HCT116 (cell line): ENCODE data around the gene LMNTD2. TPM values are rescaled to one million over a fixed set of nuclear protein-coding genes. Genes with fewer than 3 reads are reported as not detected.

Experiments
- ATAC-seq: fragments of 200-7000 bp; cut with Tn5 transposase; 2 replicates; pipeline ENCODE4 v1.9.1; 2020; ENCODE audit warnings: mild to moderate bottlenecking, moderate library complexity
- BruUV-seq: library from RNA; stranded (reverse); fragments of 400-500 nt; replicated peaks from 2 replicates; lab custom pipeline; 2021; lab: Mats Ljungman, UMichigan
- CTCF ChIA-PET: fragments of 300-600 bp; sonication (Branson Sonifier 250); formaldehyde crosslinking; loops from one replicate; lab custom pipeline; 2021; ENCODE audit warnings: antibody characterized with exemption; lab: Charles Lee
- POLR2A ChIA-PET: fragments of 300-600, 350-600 bp; sonication (Branson Sonifier 250); formaldehyde crosslinking; loops from one replicate; lab custom pipeline; 2021; ENCODE audit warnings: antibody characterized with exemption; lab: Charles Lee
- RAD21 ChIA-PET, 2 experiments: fragments of 300-600 bp; sonication (Branson Sonifier 250); formaldehyde crosslinking; loops; one replicate each; lab custom pipeline; 2023; ENCODE audit warnings: low total read pairs in 2 of 2; ENCODE audit not compliant: uncharacterized antibody in 2 of 2, unreplicated experiment in 2 of 2, low non-redundant PET in 1 of 2; lab: Charles Lee
- DNase-seq: peaks from one replicate; pipeline ENCODE4 v3.0.0-alpha.2; 2010; ENCODE audit warnings: low read depth, low spot score
- H2AFZ ChIP-seq: fragments of 200-600 bp; shearing (Covaris generic), sonication (generic); 2 replicates; pipeline ENCODE4 v1.6.1; 2017; ENCODE audit warnings: low read depth, mixed run types, mixed read lengths, antibody characterized with exemption, low read length; ENCODE audit not compliant: poor library complexity, severe bottlenecking
- H3K27ac ChIP-seq: 2 replicates; pipeline ENCODE4 v1.5.1; 2012; ENCODE audit warnings: low read depth, low read length
- H3K27me3 ChIP-seq: fragments of 200-600 bp; sonication (generic); 2 replicates; pipeline ENCODE4 v1.6.1; 2016; ENCODE audit warnings: mixed run types, low read length, mixed read lengths; ENCODE audit not compliant: insufficient read depth
- H3K36me3 ChIP-seq, 2 experiments: fragments of 200-500 bp in 1 of 2; fragments of 200-600 bp in 1 of 2; sonication (Bioruptor generic) in 1 of 2; sonication (generic) in 1 of 2; 2 replicates each; pipeline versions ENCODE4 v1.5.1 to v1.6.1; 2014 to 2016; ENCODE audit warnings: low read length in 2 of 2, inconsistent platforms in 1 of 2, mixed read lengths in 1 of 2, mixed run types in 1 of 2; ENCODE audit not compliant: insufficient read depth in 2 of 2, control insufficient read depth in 1 of 2
- H3K4me1 ChIP-seq, 2 experiments: fragments of 200-600 bp in 1 of 2; sonication (generic) in 1 of 2; 2 replicates each; pipeline versions ENCODE4 v1.5.1 to v1.6.1; 2012 to 2017; ENCODE audit warnings: low read length in 2 of 2, inconsistent platforms in 1 of 2, mild to moderate bottlenecking in 1 of 2, mixed read lengths in 1 of 2, mixed run types in 1 of 2, moderate library complexity in 1 of 2; ENCODE audit not compliant: insufficient read depth in 2 of 2, control insufficient read depth in 1 of 2
- H3K4me2 ChIP-seq: fragments of 200-600 bp; sonication (generic); 2 replicates; pipeline ENCODE4 v1.6.1; 2017; ENCODE audit warnings: mixed run types, low read length, mixed read lengths
- H3K4me3 ChIP-seq, 2 experiments: fragments of 200-600 bp in 1 of 2; sonication (generic) in 1 of 2; replicated peaks in 1 of 2; 2 replicates each; pipeline ENCODE4 v1.5.1; 2011 to 2016; ENCODE audit warnings: low read length in 2 of 2, control low read depth in 1 of 2, low read depth in 1 of 2, mild to moderate bottlenecking in 1 of 2, mixed read lengths in 1 of 2, mixed run types in 1 of 2
- H3K79me2 ChIP-seq: fragments of 200-600 bp; sonication (generic); 2 replicates; pipeline ENCODE4 v1.6.1; 2017; ENCODE audit warnings: mild to moderate bottlenecking, mixed run types, low read length, moderate library complexity, mixed read lengths; ENCODE audit not compliant: insufficient read depth
- H3K9ac ChIP-seq: fragments of 200-600 bp; sonication (generic); 2 replicates; pipeline ENCODE4 v1.6.1; 2016; ENCODE audit warnings: low read length, mixed read lengths
- H3K9me2 ChIP-seq: fragments of 200-600 bp; sonication (generic), shearing (Covaris generic); 2 replicates; pipeline ENCODE4 v1.6.1; 2017; ENCODE audit warnings: mixed run types, mild to moderate bottlenecking, moderate library complexity; ENCODE audit not compliant: insufficient read depth
- H3K9me3 ChIP-seq, 2 experiments: fragments of 200-500 bp in 1 of 2; fragments of 200-600 bp in 1 of 2; sonication (Bioruptor generic) in 1 of 2; sonication (generic) in 1 of 2; 2 replicates each; pipeline ENCODE4 v1.6.1; 2014 to 2017; ENCODE audit warnings: low read length in 2 of 2, mixed read lengths in 2 of 2, inconsistent platforms in 1 of 2, low read depth in 1 of 2, mild to moderate bottlenecking in 1 of 2, mixed run types in 1 of 2, moderate library complexity in 1 of 2; ENCODE audit not compliant: control insufficient read depth in 1 of 2, insufficient read depth in 1 of 2
- H4K20me1 ChIP-seq: fragments of 200-600 bp; sonication (generic), shearing (Covaris generic); 2 replicates; pipeline ENCODE4 v1.6.1; 2017; ENCODE audit warnings: mixed run types, mild to moderate bottlenecking, moderate library complexity; ENCODE audit not compliant: insufficient read depth
- EGR1 ChIP-seq: IDR thresholded peaks from 2 replicates; pipeline ENCODE4 v1.6.1; 2012; ENCODE audit warnings: low read depth
- ELF1 ChIP-seq: IDR thresholded peaks from 2 replicates; pipeline ENCODE4 v1.6.1; 2012; ENCODE audit warnings: low read depth, borderline replicate concordance
- EZH2 ChIP-seq: fragments of 200-600 bp; sonication (generic); IDR thresholded peaks from 2 replicates; pipeline ENCODE4 v1.6.1; 2017; ENCODE audit warnings: antibody characterized with exemption, mixed run types
- EZH2phosphoT487 ChIP-seq: fragments of 200-600 bp; IDR thresholded peaks from 2 replicates; pipeline ENCODE4 v1.6.1; 2018; ENCODE audit warnings: antibody characterized with exemption, borderline replicate concordance
- POLR2A ChIP-seq: IDR thresholded peaks from 2 replicates; pipeline ENCODE4 v1.7.0; 2011; ENCODE audit warnings: borderline replicate concordance; ENCODE audit not compliant: insufficient read depth, insufficient read length; ENCODE audit errors: extremely low read depth
- POLR2AphosphoS5 ChIP-seq: IDR thresholded peaks from 2 replicates; pipeline ENCODE4 v1.6.1; 2011; ENCODE audit warnings: mild to moderate bottlenecking, low read depth, low read length, moderate library complexity
- SIN3A ChIP-seq: IDR thresholded peaks from 2 replicates; pipeline ENCODE4 v1.6.1; 2012; ENCODE audit warnings: low read depth
- SP1 ChIP-seq: IDR thresholded peaks from 2 replicates; pipeline ENCODE4 v1.6.1; 2012; ENCODE audit warnings: low read depth
- SRF ChIP-seq: IDR thresholded peaks from 2 replicates; pipeline ENCODE4 v1.6.1; 2012; ENCODE audit warnings: low read depth
- TCF7L2 ChIP-seq: IDR thresholded peaks from 2 replicates; pipeline ENCODE4 v1.7.0; 2011; ENCODE audit warnings: borderline replicate concordance, inconsistent platforms; ENCODE audit not compliant: insufficient read depth, insufficient read length; ENCODE audit errors: extremely low read depth
- YY1 ChIP-seq: IDR thresholded peaks from 2 replicates; pipeline ENCODE4 v1.6.1; 2011; ENCODE audit warnings: low read length, low read depth, moderate library complexity, mild to moderate bottlenecking; ENCODE audit not compliant: insufficient replicate concordance; ENCODE audit errors: extremely low read depth
- ZFX ChIP-seq: fragments of 450-650 bp; IDR thresholded peaks from 2 replicates; pipeline ENCODE4 v1.6.1; 2017
- intact Hi-C: fragments of 100-400 bp; cut with micrococcal nuclease; formaldehyde crosslinking; loops from 2 replicates; pipeline ENCODE4 v1.10.0; 2022
- total RNA-seq: library from RNA; stranded (reverse); gene quantifications from one replicate; pipeline ENCODE4 v1.2.1, GENCODE V29; 2021; ENCODE audit not compliant: unreplicated experiment
- TF ChIP-seq, protein P1 (sequence below): IDR thresholded peaks from 2 replicates; pipeline ENCODE4 v1.6.1; 2012
- TF ChIP-seq, protein P2 (sequence below), 3 experiments: fragments of 200-600 bp in 1 of 3; sonication (generic) in 1 of 3; IDR thresholded peaks in 2 of 3; conservative IDR thresholded peaks in 1 of 3; 2 replicates each; pipeline ENCODE4 v1.5.1; 2012 to 2017; ENCODE audit warnings: low read depth in 2 of 3, low read length in 2 of 3, antibody characterized with exemption in 1 of 3, borderline replicate concordance in 1 of 3, control low read depth in 1 of 3, mild to moderate bottlenecking in 1 of 3, mixed read lengths in 1 of 3, mixed run types in 1 of 3, moderate library complexity in 1 of 3; ENCODE audit not compliant: insufficient read depth in 1 of 3
- TF ChIP-seq, protein P3 (sequence below): IDR thresholded peaks from 2 replicates; pipeline ENCODE4 v1.6.1; 2012; ENCODE audit warnings: low read depth

Gene LMNTD2
- total RNA-seq, 1 experiment from 2014 or later, result 9.5 TPM

DNA sequence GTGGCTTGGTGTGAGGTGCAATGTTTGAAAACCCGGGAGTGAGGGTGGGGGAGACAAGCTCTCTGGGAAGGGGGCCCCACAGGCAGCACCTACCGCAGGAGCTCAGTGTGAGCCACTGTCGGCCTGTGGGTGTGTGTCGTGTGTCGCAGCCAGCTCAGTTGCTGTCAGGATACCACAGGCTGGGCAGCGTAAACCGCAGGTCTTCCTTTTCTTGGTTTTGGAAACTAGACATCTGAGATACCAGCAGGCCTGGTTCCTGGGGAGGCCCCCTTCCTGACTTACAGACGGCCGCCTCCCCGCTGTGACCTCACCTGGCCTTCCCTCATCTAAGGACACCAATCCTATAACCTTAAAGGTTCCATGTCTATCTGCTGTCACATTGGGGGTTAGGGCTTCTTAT is 35.8 kb upstream of the LMNTD2 start (continued):
- TF ChIP-seq, protein P1, sequence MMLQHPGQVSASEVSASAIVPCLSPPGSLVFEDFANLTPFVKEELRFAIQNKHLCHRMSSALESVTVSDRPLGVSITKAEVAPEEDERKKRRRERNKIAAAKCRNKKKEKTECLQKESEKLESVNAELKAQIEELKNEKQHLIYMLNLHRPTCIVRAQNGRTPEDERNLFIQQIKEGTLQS, result no peak
- TF ChIP-seq EZH2 (no peak), SRF (no peak), EGR1 (no peak), ZFX (no peak), POLR2AphosphoS5 (no peak)
- TF ChIP-seq, protein P2, sequence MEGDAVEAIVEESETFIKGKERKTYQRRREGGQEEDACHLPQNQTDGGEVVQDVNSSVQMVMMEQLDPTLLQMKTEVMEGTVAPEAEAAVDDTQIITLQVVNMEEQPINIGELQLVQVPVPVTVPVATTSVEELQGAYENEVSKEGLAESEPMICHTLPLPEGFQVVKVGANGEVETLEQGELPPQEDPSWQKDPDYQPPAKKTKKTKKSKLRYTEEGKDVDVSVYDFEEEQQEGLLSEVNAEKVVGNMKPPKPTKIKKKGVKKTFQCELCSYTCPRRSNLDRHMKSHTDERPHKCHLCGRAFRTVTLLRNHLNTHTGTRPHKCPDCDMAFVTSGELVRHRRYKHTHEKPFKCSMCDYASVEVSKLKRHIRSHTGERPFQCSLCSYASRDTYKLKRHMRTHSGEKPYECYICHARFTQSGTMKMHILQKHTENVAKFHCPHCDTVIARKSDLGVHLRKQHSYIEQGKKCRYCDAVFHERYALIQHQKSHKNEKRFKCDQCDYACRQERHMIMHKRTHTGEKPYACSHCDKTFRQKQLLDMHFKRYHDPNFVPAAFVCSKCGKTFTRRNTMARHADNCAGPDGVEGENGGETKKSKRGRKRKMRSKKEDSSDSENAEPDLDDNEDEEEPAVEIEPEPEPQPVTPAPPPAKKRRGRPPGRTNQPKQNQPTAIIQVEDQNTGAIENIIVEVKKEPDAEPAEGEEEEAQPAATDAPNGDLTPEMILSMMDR (IDR thresholded peaks at IDR 0.05 in 2 of 3, conservative IDR thresholded peaks at IDR 0.05 in 1 of 3; ENCODE audit: borderline replicate concordance in 1 of 3, insufficient read depth in 1 of 3, low read depth in 2 of 3, low read length in 2 of 3), result no peak

DNA sequence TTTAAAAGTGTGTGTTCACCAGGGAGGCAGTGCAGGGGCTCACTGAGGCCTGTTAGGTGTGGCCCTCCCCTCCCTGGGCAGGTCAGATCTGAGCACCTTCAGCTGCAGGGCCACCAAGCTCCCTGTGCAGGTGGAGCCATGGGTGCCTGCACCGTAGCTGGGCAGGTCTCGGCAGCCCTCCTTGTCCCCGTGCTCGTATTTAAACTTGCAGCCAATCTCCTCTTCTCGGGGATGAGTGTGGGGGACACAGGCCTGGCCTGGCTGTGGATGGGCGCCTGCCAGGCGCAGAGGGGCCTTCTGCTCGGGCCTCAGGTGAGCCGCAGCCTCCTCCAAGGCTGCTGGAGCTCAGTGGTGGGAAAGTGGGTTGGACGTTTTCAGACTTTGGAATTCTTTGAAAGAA is 34.9 kb upstream of the LMNTD2 start:
- 0 out of 2 replicates have a peak overlapping the region, but pooled peaks have one; percentile 29 for H3K27ac ChIP-seq
- H3K9me3 ChIP-seq, result no peaks in the 10 kb centered on the region
- no peaks in the 10 kb centered on the region for H4K20me1 ChIP-seq
- H3K4me3 ChIP-seq, result no peak overlapping the region
- no peak for TF ChIP-seq ELF1
- TF ChIP-seq SP1, result no peak
- TF ChIP-seq SIN3A, result no peak
- TF ChIP-seq TCF7L2, result no peak
- no peak for TF ChIP-seq YY1
- no peak for TF ChIP-seq POLR2A
- TF ChIP-seq, protein P2 (IDR thresholded peaks at IDR 0.05 in 2 of 3, conservative IDR thresholded peaks at IDR 0.05 in 1 of 3; ENCODE audit: borderline replicate concordance in 1 of 3, insufficient read depth in 1 of 3, low read depth in 2 of 3, low read length in 2 of 3), result no peak
- no peak for TF ChIP-seq ZFX
- no peak for TF ChIP-seq EZH2phosphoT487
- TF ChIP-seq, protein P3, sequence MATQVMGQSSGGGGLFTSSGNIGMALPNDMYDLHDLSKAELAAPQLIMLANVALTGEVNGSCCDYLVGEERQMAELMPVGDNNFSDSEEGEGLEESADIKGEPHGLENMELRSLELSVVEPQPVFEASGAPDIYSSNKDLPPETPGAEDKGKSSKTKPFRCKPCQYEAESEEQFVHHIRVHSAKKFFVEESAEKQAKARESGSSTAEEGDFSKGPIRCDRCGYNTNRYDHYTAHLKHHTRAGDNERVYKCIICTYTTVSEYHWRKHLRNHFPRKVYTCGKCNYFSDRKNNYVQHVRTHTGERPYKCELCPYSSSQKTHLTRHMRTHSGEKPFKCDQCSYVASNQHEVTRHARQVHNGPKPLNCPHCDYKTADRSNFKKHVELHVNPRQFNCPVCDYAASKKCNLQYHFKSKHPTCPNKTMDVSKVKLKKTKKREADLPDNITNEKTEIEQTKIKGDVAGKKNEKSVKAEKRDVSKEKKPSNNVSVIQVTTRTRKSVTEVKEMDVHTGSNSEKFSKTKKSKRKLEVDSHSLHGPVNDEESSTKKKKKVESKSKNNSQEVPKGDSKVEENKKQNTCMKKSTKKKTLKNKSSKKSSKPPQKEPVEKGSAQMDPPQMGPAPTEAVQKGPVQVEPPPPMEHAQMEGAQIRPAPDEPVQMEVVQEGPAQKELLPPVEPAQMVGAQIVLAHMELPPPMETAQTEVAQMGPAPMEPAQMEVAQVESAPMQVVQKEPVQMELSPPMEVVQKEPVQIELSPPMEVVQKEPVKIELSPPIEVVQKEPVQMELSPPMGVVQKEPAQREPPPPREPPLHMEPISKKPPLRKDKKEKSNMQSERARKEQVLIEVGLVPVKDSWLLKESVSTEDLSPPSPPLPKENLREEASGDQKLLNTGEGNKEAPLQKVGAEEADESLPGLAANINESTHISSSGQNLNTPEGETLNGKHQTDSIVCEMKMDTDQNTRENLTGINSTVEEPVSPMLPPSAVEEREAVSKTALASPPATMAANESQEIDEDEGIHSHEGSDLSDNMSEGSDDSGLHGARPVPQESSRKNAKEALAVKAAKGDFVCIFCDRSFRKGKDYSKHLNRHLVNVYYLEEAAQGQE, result no peak
- H3K27me3 ChIP-seq, result no peaks in the 10 kb centered on the region
- H3K9ac ChIP-seq, result no peak overlapping the region
- POLR2A ChIA-PET, result no interaction called here
- H3K4me1 ChIP-seq, result peaks cover 0 to 8% of the 10 kb centered on the region in 2 experiments; a peak in 2 of 4 replicates
- no peaks in the 10 kb centered on the region for H3K9me2 ChIP-seq
- intact Hi-C loops, result no loop called here
- no TSS peak for BruUV-seq
- ATAC-seq (no peak), DNase-seq (no peak)
- no peak overlapping the region for H2AFZ ChIP-seq
- H3K79me2 ChIP-seq, result peaks cover 78% of the 10 kb centered on the region
- CTCF ChIA-PET, result no interaction called here
- RAD21 ChIA-PET, result no interaction called here
- H3K4me2 ChIP-seq, result no peak overlapping the region
- H3K36me3 ChIP-seq, result peaks cover 63 to 68% of the 10 kb centered on the region in 2 experiments
